ENCODE results near the gene CHTF18.

- TF ChIP-seq HDAC2 (IDR thresholded peaks at IDR 0.05) (no peak), ZBTB2 (IDR thresholded peaks at IDR 0.05) (no peak), HNRNPH1 (optimal IDR thresholded peaks at IDR 0.05; ENCODE audit: low read depth, low read length) (no peak)
Measured at GRCh38 chr16:745739-746138, 42.7 kb upstream of the CHTF18 start.
